GM21825 (cell line): ENCODE results near the gene PIGW.

Source experiments
- ATAC-seq: cut with Tn5 transposase; IDR thresholded peaks from one replicate; pipeline ENCODE4 v1.9.1; 2021; ENCODE audit warnings: mild to moderate bottlenecking, moderate library complexity; ENCODE audit not compliant: unreplicated experiment

PIGW gene, protein sequence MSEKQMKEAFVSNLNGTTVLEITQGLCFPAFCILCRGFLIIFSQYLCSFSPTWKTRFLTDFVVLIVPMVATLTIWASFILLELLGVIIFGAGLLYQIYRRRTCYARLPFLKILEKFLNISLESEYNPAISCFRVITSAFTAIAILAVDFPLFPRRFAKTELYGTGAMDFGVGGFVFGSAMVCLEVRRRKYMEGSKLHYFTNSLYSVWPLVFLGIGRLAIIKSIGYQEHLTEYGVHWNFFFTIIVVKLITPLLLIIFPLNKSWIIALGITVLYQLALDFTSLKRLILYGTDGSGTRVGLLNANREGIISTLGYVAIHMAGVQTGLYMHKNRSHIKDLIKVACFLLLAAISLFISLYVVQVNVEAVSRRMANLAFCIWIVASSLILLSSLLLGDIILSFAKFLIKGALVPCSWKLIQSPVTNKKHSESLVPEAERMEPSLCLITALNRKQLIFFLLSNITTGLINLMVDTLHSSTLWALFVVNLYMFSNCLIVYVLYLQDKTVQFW

DNA sequence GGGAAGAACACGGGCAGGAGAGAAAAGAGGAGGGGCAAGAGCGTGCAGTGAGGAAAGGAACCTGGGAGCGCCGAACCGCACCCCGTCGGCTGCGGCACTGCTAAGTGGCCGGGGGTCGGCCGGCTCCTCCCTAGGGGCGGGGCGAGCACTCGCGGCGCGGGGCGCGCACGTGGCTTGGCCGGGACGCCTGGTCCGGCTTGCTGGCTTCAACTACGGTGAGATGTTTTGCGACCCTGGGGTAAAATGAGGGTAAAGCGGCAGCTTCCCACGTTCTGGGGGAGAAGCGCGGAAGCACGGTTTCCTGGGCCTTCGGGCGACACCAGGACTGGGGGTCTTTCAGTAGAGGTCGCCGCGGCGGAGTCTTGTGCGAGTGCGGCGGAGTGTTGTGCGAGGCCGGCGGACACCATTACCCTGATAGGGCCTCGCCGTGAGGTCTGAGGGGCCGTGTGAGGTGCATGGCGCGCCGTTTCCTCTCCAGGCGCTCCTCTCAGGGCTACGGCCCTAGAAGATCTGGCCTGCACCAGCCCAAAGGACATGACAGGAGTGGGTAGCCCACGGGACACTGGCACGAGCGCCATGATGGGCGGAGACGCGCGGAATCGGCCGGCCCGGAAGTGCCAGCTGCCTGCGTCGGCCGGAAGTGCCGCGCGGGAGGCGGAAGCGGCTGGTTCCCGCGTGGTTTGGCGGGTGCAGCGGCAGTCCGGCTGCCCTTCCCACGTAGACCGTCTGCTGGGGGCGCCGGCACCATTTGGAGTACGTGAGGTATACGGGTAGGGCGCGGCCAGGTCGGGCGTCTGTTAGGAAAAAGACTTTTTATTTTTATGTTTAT is at the start of gene PIGW, which contains the start of gene MYO19:
PIGW (plus strand) TSS at position 148 of the 829 bp plus-strand sequence. CDS start 2,115 bp downstream, outside the sequence.
MYO19 (minus strand) TSS at position 29 of the 829 bp plus-strand sequence. CDS start 2,330 bp downstream, outside the sequence.
- peak; percentile 63 for ATAC-seq

DNA sequence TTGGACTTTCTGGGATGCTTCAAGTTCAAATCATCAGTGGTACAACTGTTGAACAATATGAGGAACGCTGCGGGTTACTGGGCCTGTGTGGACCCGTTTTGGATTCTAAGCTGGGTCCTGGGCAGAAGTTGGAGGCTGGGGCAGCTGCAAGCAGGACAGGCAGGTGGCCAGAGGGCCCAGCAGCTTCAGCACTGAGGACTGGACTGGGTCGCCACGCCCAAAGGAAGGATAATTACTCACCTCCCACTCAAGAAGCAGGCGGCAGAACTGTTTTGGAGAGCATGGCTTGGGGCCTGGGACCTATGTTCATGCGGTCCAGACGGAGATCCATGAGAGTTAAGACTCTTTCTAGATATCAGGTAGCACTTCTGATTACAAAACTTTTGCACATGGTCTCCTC is 49.8 kb upstream of the PIGW start:
- no peak for ATAC-seq

DNA sequence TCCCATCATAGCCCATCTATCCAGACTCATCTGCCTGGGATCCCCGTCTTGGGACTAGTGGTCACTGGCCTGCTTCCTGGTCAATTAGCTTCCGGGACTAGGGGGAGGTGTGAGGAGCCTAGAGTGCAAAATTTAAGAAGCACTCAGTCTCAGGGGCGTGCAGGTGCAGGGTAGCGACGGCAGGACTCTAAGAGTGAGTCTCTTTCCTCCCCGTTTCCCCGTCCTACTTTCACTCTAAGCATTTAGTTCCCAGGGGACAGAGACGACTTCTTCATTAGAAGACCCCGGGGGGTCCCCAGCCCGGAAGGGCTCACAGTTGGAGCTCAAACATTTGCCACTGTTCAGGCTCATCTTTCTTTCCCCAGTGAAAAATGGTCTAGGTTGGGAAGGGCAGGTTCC is 49.0 kb upstream of the PIGW start:
- peak; percentile 2 for ATAC-seq

DNA sequence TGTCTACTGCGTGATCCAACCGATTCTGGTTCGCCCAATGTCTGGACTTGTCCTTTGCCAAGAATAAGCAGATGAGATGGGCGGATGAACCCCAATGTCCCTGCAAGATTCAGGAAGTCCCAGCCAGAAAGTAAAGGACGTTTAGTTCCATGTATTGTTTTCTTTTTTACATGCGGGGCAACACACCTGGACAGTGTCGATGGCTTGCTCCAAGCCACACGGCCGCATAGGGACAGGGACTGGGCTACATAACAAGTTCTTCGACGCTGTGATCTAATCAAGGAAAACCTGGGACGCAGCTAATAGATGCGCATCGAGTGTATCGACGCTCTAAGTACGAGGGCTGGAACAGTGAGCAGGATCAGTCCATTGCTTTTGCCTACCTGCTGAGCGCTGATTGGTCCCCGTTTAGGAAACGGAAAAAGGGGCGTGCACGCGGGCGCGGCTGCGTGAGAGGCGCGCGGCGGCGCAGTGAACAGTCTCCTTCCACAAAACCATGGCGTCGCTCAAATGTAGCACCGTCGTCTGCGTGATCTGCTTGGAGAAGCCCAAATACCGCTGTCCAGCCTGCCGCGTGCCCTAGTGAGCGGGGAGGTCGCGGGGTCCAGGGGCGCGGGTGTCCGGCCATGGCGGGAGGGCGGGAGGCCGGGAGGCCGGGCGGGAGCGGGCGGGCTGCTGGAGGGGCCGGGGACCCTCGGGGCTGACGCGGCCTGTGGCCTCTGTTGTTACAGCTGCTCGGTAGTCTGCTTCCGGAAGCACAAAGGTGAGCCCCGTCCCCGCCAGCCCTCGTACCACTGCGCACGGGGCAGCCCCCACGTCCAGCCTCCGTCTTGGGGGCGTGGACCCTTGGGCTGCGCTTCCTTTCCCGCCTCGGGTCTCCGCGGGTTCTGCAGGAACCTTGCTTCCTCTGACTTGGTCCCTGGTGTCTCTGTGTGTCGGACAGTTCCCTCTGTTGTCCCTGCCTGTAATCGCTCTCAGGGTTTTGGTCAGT is 48.3 kb upstream of the PIGW start, which contains the start of gene ZNHIT3:
ZNHIT3 (plus strand) TSS at position 478 of the 991 bp plus-strand sequence; CDS start at position 497, 19 bp downstream.
- peak; percentile 83 for ATAC-seq

DNA sequence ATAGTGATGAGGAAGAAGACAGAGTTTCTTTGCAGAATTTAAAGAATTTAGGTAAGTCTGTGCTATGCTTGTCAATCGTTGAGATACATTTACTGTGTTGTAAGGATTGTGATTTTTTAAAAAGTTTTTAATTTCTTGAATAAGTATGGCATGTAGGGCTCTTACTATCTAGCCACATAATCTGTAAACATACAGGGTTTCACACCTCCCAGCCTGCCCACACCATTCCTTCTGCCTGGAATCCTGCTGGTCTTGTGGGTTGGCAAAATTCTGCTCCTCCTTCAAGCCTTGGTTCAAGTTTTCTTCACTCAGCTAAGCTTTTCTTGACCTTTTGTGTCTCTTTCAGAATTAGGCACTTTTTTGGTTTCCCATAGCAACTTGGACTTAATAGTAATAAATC is 40.8 kb upstream of the PIGW start:
- no peak for ATAC-seq

DNA sequence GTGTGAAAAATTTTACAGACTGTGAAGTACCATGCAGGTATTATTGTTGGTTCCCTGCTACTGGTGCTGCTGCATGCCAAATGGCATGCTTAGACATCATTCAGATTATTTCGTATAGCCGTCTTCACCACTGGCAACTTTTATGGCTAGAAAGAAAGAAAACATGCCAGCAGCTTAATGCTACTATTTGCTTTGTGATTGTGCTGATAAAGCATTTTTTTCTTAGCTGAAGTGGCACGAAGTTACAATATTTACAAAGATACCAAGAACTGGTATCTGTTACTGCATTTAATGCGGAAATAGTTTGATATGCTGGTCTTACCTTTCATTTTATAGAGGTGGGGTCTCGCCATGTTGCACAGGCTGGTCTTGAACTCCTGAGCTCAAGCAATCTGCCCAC is 40.1 kb upstream of the PIGW start:
- no peak for ATAC-seq

DNA sequence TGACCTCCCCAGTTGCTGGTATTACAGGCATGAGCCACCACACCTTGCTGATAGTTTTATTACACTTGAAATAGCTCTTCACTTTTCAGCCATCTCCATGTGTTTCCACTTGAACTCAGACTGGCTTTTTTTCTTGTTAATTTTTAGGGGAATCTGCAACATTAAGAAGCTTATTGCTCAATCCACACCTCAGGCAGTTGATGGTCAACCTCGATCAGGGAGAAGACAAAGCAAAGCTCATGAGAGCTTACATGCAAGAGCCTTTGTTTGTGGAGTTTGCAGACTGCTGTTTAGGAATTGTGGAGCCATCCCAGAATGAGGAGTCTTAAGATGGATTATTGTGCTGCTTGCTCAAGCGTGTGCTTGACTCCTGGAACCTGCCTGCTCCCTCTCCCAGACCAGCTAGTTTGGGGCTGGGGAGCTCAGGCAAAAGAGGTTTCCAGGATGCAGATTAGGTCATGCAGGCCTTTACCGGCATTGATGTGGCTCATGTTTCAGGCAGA is 39.7 kb upstream of the PIGW start:
- no peak for ATAC-seq

DNA sequence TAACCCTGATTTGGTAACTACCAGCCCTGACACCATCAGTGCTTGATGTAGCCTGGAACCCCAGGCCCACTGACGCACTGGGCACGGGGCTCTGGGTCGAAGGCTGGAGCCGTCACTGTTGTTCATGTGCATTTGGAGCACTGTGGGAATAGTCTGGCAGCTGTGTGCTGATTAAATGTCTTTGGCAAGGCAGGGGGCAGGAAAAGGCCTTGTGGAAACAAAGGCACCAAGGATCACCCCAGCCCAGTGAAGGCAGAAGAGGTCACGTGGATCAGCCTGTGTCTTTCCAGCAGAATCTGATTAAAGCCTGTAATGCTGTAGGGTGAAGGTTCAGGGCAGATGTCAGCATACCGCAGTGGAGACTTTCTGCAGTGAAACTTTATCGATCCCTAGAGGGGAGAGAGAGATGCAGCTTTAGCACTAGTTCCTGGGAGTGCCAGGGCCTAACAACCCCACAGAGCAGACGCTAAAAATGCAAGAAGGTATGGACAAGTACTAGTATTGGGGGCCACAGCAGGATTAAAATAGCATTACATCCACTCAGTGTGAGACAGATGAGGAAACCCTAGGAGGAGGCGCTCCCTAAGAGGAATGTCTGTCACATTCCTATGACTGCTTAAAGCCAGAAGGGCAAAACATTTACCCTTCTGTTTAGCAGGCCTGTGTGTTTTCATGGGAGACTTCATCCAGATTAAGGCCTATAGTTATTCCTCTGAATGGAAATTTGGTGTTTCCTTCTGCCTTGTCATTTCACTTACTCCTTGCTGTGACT is 38.6 kb upstream of the PIGW start:
- no peak for ATAC-seq

DNA sequence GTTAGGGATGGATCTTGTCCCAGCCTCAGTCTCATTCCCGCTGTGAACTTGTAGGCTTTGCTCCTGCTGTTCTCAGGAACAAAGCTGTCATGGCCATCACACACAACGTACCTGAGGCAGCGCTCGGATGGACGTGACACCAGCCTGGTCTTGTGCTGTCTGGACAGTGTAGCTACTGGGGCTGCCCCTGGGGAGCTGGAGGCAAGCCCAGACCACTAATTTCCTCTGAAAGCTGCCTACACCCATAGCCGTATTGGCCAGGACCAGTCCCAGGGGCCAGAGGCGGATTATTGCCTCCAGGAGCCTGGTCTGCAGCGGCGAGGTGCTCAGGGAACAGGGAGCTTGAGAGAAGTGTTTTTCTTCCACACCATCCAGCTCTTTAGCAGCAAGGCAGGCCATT is 36.6 kb upstream of the PIGW start:
- no peak for ATAC-seq

DNA sequence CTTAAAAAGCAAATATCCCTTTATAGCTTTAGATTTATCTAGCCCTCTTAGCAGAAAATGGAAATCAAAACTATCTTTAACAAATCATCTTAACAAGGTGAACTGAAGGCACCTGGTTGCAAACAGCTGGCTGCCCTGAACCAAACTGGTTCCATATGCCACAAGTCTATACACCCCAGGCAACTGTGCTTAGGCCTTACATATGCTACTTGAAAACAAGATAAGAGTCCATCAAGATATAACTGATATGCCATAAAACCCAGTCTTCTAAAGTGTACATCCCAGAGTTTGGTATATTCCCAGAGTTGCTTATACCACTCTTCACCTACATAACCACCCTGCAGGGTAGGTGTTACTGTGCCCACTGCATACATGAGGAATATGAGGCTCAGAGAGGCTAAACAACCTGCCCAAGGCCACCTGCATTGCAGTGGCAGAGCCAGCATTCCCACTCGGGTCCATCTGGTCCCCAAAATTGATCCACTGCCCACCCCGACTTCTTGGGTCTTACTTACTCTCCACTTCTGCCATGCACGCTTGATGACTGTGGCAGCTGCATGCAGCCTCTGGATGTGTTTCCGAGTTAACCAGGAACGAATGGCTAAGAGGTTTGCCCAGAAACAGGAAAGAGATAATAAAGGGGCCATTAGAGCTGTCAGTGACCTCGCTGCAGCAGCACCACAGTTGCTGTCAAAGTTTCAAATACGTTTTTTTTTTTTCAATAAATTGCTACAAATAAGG is 36.1 kb upstream of the PIGW start:
- no peak for ATAC-seq

DNA sequence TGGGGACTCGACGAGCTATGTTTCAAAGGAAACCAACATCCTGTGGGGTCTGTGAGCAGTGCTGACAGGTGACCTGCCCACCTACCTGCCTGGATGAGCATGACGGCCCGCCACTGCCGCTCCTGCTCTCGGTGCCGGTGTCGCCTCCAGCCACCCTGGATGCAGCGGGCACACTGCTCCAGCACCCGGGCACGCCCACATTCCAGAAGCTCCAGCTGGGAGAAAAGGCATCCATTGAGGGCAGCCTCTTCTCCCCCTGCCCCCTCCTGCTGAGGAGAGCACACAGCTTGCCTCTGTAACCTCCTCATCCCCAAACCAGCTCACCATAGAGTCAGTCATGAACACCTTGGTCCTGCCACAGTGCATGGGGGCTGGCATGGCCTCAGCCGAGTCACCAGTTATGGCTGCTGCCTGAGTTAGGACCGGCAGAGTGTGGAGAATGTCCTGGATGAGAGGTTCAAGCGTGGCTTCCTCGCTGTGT is 34.0 kb upstream of the PIGW start:
- no peak for ATAC-seq

DNA sequence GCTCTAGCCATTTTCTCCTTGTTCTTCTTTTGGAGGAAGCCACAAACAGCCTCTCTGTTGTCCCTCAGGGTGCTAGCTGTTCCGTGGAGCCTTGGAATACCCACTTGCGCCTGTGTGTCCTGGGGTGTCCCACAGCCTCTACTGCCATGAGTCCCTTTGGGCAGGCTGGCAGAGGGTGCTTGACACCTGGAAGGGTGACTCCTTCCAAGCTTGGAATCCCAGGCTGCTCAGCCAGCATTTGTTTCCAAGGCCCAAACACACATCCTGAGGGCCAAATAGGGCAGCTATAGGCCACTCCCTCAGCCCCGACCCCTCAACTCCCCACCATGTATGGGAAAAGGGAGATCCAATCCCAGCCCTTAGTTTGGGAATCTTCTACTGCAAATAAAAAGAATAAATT is 33.4 kb upstream of the PIGW start:
- no peak for ATAC-seq

DNA sequence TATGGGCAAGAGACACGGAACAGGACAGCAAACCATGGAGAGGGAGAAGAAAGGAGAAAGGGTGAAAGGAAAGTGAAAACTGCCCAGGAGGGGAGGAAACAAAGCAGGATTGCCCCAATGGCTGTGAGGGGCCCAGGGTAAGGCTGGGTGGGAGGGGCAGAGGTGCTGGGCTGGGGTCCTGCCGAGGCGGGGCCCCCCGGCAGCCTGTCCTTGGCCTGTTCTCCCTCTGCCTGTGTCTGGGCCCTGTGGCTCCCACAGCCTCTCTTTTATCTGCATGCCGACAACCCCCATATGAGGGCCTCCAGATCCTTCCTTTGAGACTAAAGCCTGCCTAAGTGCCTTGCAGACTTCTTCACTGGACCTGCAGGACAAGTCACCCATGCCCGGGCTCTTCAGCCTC is 32.8 kb upstream of the PIGW start:
- no peak for ATAC-seq

DNA sequence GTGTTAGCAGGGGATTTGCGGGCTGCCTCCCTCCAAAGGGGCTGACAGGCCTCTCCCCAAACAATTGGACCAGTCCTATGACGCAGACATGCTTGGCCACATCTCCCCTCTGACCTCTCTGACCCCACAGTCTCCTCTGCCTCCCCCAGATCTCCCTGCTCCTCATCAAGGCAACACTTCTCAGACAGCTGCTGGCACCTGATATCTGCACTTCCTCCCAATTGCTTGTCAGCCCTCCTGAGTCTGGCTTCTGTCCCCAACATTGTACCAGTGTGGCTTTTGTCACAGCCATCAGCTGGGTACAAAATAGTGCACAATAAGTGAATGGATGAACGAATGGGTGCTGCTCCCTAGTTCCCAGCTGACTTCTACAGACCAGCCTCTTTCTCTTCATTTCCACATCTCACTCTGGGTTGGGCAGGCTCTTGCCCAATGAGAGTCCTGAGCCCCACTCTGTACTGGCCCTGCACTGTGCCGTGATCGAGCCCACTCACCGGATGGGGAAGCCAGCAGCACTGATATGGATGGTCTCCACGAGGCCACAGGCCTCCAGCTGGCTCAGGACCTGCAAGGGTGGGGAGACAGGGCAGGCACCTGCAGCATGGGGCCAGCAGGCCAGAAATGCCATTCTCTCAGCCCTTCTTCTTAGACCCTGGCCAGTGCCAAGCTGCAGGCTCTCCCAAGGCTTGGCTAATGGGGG is 31.2 kb upstream of the PIGW start:
- ATAC-seq, result no peak

DNA sequence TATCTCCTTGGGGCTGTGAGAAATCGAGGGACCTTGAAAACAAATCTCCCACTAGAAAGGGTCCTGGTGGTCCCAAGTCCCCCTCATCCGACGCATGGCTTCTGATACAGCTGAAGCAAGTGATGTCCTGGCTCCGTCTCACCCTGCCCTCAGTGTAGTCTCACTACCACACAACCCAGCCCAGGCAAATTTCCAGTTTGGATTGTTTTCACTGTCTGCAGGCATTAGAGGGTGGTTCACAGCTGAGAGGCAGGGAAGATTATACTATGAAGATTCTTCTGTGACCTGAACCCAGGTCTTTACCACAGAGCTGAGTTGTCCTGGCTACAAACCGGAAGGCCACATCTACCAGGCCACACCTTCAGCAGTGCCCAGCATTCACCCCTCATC is 30.6 kb upstream of the PIGW start:
- no peak for ATAC-seq

DNA sequence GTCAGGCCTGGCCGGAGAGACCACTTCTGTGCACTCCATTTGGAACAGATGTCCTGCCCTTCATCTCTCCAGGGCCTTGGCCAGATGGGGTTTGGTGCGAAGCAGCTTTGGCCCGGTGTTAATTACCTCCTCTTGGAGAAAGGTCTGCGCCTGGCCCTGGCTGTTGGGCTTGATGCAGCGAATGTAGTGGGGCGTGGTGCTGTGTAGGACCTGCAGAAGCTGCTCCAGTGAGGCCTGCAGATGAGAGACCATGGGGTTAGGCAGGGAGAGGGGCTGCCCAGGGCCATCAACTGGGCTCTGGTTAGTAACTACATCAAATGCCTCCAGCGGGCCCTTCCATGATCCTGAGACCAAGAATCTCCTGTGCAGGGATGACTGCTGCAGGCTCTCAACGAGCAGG is 29.6 kb upstream of the PIGW start:
- ATAC-seq, result no peak

DNA sequence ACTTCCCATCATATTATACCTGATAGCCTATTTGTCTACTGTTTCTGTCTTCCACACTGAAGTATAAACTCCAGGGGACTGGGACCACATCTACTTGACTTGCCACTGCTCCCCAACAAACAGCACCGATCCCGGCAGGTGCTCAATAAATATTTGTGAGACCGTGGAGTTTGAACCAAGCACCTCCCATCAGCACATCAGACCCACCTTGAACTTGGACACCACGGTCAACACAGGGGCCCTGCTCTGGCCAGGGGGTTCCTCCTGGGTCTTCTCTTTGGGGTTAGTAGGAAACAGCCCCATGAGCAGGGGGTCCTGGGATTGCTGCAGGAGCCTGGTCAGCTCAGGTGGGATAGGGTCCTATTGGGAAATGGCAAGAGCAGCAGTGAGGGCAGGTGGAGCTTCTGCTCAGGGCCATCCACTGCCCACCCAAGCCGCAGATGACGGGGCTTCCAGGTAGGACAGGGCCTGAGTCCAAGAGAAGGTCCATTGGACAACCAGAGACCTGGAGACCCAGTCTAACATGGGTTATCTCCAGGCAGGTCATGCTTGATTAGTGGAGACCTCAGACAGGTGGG is 28.4 kb upstream of the PIGW start:
- ATAC-seq, result no peak

DNA sequence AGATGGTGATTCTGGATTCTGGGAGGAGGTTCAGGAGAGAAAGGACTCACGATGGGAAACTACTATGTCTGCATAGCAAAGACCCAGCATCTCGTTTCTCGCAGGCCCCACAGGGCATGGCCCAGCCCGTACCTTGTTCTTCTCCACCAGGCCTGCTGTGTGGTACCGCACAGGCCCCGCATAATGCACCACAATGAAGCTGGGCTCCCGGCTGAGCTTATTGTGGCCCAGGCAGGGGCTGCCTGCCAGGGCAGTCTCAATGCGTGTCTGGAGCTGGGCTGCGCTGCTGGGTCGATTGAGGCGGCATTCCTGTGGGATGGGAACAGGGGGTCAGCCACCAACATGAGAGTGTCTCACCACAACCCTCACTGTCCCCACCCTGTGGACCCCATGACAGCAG is 28.0 kb upstream of the PIGW start:
- no peak for ATAC-seq
